Measurements from ENCODE around the gene NPAS2.

Gene NPAS2

GRCh38 chr2:100870652-100871531 is 51.0 kb downstream of the NPAS2 start:
- TF ChIP-seq CTCF (IDR thresholded peaks at IDR 0.05) = peak; percentile 38

GRCh38 chr2:100875516-100876230 is 55.7 kb downstream of the NPAS2 start:
- no peak for TF ChIP-seq CTCF (IDR thresholded peaks at IDR 0.05)

- no peak for TF ChIP-seq CTCF (IDR thresholded peaks at IDR 0.05)
Observed at GRCh38 chr2:100876231-100876860, 56.4 kb downstream of the NPAS2 start.

- TF ChIP-seq CTCF (IDR thresholded peaks at IDR 0.05) = no peak
Observed at GRCh38 chr2:100877555-100877954, 57.6 kb downstream of the NPAS2 start.

GRCh38 chr2:100878000-100878791 is 58.3 kb downstream of the NPAS2 start:
- no peak for TF ChIP-seq CTCF (IDR thresholded peaks at IDR 0.05)

GRCh38 chr2:100879296-100879695 is 59.4 kb downstream of the NPAS2 start:
- TF ChIP-seq CTCF (IDR thresholded peaks at IDR 0.05) = no peak

- no peak for TF ChIP-seq CTCF (IDR thresholded peaks at IDR 0.05)
Observed at GRCh38 chr2:100880036-100880435, 60.1 kb downstream of the NPAS2 start.
